NCI-H187 treated with DMSO at 0.1 percent for 48 hours (cell line): ENCODE results near the gene ZBTB16.

Source experiments
- DNase-seq: peaks from one replicate; lab custom pipeline; 2025; lab: John Stamatoyannopoulos, UW

Gene ZBTB16

DNA sequence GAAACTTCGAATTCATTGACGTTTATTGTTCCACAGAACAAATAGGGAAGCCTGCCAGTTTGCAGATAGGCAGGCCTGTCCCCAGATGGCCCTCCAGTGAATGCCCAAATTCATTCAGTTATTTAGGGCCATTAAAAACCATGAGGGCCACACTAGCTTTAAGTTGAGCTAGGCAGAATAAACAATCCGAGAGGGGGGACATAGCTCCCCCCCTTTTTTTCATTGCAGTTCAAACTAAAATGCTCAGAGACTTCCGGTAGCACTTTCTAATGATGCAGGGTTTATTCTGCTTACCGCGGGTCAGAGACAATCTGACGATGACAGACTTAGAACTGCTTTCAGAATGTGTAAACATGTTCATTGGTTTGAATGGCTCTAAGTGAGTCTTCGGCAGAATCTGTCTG is 72.0 kb downstream of the ZBTB16 start:
- no peak for DNase-seq

DNA sequence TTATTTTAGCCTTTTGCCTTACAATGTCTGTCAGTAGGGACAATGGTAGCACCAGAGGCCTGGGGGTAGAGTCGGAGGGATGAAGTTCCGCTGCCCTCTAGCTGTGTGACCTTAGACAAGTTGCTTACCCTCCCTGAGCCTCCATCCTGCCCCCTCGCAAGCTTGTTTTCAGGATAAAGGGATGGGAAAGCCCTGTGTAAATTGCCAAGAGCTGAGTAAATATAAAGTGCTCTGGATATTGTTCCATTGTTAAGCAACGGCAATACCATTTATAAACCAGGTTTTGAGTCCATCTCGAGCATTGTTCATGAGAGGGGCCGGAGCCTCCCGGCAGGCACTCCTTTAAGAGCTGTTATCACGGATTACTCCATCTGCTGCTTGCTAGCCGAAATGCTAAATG is 72.9 kb downstream of the ZBTB16 start:
- DNase-seq = no peak

- no peak for DNase-seq
Observed at GRCh38 chr11:114132944-114133394, 73.5 kb downstream of the ZBTB16 start.

- no peak for DNase-seq
Observed at GRCh38 chr11:114133548-114134329, 74.2 kb downstream of the ZBTB16 start.

DNA sequence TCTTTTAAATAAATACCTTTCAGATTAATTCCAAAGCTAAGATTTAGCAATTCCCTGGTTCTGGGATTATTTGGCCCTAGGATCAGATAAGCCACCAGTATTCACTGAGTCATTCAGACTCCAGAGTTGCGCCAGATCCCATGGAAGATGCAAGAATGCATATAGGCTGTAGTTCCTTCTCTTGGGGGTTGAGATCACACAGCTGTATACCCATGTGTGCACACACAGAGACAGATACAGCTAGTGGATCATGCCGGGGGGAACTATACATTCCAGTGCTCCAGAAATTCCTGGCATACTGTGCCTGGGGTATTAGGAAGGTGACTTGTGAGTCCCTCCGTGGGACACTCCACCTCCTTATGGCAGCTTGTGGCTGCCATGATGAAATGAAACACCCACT is 75.4 kb downstream of the ZBTB16 start:
- DNase-seq = no peak

- no peak for DNase-seq
Observed at GRCh38 chr11:114135737-114136151, 76.2 kb downstream of the ZBTB16 start.

- DNase-seq = no peak
Observed at GRCh38 chr11:114136686-114137640, 77.5 kb downstream of the ZBTB16 start.

- no peak for DNase-seq
Observed at GRCh38 chr11:114137838-114138237, 78.3 kb downstream of the ZBTB16 start.

DNA sequence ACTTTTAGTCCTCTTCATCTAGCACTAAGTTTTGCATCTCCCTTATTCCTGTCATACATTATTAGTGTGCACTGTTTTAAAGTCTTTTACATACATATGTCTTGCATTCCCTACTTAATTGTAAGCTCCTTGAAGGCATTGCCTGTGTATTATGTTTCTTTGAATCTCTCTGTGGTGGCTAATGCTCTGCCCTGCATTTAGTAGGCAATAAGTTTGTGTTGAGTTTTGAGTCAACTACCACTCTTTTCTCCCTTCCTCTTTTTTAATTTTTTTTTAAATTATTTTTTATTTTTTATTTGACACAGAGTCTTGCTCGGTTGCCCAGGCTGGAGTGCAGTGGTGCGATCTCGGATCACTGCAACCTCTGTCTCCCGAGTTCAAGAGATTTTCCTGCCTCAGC is 78.9 kb downstream of the ZBTB16 start:
- DNase-seq = no peak

DNA sequence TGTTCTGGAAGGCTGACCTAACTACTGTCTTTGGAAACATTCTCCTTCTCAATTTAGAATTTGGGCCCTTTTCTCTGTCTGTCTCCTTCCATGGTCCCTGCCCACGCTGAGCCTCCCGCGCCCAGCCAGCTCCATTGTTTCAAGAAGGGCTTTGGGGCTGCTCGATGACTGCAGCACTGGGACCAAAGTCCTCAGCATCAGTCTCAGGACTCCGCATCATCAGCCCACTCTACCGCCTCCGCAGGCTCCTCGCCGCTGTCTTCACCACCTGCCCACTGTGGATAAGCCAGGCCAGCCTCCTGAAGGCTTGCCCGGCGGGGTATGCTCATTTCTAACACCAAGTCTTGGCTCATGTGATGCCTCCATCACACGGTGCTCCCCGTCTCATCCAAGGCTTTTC is 81.3 kb downstream of the ZBTB16 start:
- DNase-seq = no peak

GRCh38 chr11:114141863-114142580 is 82.5 kb downstream of the ZBTB16 start:
- no peak for DNase-seq

GRCh38 chr11:114142707-114143106 is 83.2 kb downstream of the ZBTB16 start:
- no peak for DNase-seq

DNA sequence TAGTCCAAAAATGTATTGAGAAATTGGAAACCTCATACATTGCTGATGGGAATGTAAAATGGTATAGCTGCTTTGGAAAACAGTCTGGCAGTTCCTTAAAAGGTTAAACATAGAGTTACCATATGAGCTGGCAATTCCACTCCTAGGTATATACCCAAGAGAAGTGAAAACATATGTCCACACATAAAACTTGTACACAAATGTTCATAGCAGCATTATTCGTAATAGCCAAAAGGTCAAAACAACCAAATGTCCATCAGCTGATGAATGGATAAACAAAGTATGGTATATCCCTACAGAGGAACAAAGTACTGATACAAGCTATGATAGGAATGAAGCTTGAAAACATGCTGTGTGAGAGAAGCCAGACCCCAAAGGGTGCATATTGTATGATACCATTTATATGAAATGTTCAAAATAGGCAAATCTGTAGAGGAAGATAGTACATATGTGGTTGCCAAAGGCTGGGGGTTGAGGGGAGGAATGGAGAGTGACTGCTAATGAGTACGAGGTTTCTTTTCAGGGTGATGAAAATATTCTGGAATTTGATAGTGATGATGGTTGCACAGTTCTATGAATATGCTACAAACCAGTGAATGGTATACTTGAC is 85.8 kb downstream of the ZBTB16 start:
- DNase-seq = no peak

- no peak for DNase-seq
Observed at GRCh38 chr11:114147375-114148012, 88.0 kb downstream of the ZBTB16 start.

- DNase-seq = no peak
Observed at GRCh38 chr11:114148013-114148382, 88.5 kb downstream of the ZBTB16 start.

GRCh38 chr11:114149689-114150407 is 90.3 kb downstream of the ZBTB16 start:
- no peak for DNase-seq

GRCh38 chr11:114150671-114151070 is 91.2 kb downstream of the ZBTB16 start:
- DNase-seq = no peak

DNA sequence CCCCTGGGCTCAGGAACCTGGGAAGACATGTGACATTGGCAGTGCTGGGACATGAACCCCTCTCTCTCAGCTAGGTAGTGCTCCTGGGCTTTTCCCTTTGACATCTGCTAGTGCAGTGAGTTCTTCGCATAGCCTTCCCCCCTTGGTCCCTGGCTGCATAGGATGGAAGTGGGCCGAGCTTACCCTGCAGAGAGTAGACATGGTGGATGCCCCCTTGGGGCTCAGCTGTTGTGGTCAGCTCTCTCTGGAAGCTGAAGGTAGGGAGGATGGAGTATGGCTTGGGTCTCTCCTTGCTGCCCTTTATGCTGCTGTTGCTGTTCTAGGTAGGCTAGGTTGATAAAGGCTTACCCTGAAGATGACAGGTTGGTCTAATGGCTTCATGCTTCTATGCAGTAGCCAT is 92.1 kb downstream of the ZBTB16 start:
- no peak for DNase-seq

DNA sequence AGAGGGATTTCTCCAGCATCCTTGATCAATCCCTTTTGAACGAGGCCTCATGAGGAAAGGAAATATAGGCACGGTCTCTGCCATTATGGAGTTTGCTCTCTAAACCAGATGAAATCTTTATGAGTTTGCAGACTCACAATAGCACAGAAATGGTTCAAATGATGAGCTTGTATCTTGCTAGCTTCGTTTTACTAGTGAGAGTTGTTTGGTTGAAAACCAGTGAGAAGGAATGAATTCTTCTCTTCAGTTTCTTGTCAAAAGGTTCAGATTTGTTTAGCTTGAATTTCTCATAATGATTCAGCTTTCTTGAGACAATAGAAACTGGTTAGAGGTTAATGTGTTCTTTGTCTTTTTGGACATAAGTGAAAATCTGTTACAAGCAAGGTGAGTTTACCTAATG is 92.7 kb downstream of the ZBTB16 start:
- no peak for DNase-seq

DNA sequence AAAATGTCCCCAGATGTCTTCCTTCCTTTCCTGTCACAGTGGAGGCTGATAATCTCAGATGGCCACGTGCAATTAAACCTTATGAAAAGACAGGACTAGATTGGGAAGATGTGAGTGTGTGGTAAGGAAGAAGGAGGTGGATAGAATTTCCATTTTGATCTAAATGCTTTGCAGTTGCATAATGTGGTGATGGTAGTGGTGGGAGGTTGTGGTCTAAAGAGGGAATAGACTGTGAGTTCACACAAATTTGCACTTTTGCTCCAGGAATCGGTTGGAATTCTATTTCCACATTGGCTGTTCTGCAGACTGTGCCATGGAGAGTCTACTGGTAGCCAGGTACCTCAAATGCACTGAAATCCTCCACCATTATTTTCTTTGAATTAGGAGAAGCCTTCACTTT is 93.3 kb downstream of the ZBTB16 start:
- no peak for DNase-seq

DNA sequence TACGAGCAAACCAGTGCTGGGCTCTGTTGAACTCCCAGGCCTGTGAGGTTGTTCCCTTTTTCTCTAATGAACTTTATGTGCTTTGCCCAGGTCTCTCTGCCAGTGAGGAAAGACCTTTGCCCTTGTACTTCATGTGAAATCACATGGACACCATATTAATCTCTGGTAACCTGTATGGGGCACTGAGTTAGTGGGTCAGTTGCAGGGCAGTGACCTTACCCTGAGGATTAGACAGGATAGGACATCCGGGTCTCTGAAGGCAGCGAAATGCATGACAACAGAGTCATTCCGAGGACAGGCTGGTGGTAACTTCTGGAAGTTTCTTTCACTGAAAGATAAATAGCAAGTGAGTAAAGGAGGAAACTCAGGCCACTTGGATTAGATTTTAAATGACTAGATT is 93.7 kb downstream of the ZBTB16 start:
- no peak for DNase-seq
